NCI-H1417 (cell line): ENCODE data around the gene MBD3L1.

Experiments used
- DNase-seq, 3 experiments: peaks; one replicate each; lab custom pipeline; 2025; lab: John Stamatoyannopoulos, UW

The MBD3L1 gene

DNA sequence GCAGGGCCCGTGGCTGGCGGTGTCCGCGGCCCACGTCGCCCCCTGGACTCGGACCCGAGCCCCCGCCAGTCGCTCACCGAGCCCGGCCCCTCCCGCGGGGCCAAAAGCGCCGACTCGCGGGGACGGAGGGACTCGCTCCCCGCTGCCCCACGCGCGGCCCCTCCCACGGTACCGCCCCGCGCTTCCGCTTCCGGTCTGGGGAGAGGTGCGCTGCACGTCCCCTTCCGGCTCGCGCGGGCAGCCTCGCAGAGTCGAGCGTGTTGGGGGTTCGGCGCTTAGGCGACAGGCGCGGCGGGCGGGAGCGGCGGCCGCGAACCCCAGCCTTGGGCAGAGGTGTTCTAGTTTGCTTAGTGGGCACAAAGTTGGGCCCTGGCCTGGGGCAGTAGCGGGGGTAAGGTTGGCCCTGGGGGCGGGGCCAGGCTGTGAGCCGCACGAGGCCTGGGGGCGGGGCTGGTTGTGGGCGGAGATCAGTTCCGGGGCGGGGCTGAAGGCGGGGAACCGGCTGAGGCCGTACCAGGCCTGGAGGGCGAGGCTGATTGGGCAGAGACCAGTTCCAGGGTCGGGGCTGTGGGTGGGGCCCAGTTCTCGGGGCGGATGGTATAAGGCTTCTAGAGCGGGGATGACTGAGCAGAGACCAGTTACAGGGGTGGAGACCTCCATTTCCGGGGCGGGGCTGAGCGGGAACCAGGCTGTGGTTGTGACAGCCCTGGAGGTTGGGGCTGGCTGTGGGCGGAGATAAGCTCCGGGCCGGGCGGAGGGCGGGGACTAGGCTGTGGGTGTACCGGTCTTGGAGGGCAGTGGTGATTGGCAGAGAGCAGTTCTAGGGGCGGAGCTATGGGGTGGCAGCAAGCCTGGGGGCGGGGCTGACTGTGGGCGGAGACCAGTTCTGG lies at the start of gene MBD3L1, which contains the start of gene ZNF558:
MBD3L1 (plus strand) TSS at position 246 of the 890 bp plus-strand sequence. CDS start 10,302 bp downstream, outside the sequence.
ZNF558 (minus strand) TSS at position 173 of the 890 bp plus-strand sequence. CDS start 9,645 bp downstream, outside the sequence.
- DNase-seq, result peak; percentile 95 to 98 (median 98)

DNA sequence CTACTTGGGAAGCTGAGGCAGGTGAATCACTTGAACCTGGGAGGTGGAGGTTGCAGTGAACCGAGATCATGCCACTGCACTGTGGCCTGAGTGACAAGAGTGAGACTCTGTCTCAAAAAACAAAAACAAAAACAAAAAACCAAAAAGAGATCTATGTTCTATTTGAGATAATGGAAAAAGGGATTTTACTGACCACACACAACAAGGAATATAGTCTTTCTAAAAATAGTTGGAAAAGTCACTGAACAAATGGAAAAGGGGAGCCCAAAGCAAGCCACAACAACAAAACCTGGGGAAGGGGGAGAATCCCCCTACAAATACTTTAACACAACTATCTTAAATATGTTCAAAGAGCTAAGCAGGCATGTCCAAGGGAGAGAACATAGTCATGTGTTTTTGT lies 37.4 kb upstream of the MBD3L1 start:
- no peak for DNase-seq

DNA sequence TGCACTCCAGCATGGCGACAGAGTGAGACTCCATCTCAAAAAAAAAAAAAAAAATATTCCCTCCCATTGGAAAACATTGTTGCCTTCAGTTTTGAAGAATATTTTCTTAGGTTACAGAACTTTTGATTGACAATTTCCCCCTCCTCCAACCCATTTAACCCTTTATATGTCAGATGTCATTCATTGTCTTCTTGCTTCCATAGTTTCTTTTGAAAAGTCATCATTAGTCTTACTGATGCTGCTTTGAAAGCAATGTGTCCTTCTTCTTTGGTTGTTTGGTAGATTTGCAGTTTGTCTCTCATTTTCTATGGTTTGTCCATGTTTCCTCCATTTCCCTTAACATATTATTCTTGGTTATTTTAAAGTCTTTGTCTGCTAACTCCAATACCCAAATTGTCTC lies 25.5 kb upstream of the MBD3L1 start:
- DNase-seq, result no peak

DNA sequence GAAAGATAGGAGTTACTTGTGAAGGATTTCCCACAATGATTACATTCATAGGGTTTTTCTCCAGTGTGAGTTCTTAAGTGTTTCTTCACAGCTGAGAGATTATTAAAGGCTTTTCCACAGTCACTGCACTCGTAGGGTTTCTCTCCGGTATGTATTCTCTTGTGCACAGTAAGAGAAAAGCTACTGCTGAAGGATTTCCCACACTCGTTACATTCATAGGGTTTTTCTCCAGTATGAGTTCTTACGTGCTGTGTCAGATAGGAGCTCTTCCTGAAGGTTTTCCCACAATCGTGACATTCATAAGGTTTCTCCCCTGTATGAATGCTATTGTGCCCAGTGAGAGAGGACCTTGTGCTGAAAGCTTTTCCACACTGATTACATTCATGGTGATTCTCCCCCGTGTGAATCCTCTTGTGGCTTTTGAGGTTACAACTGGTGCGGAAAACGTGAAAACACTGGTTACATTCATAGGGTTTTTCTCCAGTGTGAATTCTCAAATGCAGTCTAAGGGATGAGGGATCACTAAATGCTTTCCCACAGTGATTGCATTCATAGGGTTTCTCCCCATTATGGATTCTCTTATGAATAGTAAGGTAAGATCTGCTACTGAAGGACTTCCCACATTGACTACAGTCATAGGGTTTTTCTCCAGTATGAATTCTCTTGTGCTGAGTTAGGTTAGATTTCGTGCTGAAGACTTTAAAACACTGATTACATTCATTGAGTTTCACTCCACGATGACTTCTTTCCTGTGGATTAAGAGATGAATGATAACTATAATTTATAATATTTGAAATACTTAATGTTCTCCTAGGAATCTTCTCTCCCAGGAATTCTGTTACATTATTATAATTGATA lies 20.6 kb upstream of the MBD3L1 start:
- peak in 1 of 3 experiments; percentile 4 for DNase-seq

DNA sequence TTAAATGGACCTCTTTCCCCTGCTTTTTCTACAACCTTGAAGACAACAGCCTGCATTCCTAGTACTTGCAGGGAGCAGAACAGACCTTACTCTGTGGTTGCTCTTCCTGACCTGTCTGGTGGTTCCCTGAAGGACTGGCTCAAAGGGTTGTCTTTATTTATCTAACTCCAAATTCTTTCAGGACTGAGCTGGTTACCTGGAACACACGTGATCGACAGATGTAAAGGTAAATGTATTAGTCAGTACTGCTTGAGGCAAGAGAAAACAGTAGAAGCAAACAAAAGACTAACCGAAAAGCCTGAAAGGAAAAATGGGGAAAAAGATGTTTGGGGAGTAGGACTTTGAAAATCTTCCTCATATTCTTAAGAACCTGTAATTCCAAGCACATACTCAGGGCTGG lies 18.0 kb upstream of the MBD3L1 start:
- no peak for DNase-seq

DNA sequence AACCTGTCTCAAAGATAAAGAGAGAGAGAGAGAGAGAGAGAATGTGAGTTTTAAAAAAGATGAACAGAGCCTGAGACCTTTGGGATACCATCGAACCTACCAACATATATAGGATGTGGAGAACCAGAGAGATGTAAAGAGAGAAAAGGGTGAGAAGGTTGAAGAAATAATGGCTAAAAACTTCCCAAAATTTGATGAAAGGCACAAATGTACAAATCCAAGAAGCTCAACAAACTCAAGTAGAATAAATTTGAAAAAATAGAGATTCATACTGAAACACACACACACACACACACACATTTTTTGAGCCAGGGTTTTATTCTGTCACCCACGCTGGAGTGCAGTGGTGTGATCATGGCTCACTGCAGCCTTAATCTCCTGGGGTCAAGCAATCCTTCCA lies 16.4 kb upstream of the MBD3L1 start:
- DNase-seq, result no peak

DNA sequence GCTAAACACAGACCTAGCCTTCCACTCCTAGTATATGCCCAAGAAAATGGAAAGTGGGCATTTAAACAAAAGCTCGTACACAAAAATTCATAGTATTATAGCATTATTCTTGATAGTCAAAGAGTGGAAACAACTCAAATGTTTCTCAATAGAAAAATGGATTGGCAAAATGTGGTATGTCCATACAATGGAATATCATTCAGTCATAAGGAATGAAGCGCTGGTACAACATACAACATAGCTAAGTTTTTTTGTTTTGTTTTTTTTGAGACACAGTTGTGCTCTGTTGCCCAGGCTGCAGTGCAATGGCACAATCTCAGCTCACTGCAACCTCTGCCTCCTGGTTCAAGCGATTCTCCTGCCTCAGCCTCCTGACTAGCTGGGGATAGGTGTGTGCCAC lies 11.9 kb upstream of the MBD3L1 start:
- DNase-seq, result no peak

DNA sequence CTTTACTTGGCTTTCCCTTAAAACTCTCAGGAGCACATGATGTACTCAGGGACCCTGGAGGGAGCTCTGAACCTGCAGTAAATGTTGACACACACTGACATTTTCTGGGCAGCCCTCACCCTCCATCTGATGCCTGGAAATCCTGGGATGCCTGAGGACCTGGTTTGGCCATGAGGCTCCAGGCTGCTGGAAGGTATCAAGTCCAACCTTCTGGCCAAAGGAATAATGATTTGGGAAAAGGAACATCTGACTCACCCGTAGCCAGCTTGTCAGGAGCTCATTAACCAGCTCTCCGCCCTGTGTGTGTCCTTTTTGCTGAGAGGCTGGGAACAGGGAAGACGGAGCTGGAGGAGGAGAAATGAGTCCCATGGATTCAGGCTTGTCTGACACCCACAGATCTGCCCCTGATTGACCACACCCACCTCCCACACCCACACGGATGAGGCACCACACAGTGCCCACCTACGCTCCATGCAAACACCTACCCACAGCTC lies 10.4 kb upstream of the MBD3L1 start:
- DNase-seq, result no peak

DNA sequence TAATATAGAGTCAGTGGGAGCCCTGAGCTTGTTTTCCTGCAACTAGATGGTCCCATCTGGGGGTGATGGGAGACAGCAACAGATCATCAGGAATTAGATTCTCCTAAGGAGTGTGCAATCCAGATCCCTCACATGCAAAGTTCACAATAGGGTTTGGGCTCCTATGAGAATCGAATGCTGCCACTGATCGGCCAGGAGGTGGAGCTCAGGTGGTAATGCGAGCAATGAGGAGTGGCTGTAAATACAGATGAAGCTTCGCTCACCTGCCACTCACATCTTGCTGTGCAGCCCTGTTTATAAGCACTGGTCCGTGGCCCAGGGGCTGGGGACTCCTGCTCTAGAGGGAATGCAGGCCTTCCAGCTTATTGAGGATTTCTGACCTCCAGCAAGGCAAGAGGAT lies 5.8 kb upstream of the MBD3L1 start:
- no peak for DNase-seq

DNA sequence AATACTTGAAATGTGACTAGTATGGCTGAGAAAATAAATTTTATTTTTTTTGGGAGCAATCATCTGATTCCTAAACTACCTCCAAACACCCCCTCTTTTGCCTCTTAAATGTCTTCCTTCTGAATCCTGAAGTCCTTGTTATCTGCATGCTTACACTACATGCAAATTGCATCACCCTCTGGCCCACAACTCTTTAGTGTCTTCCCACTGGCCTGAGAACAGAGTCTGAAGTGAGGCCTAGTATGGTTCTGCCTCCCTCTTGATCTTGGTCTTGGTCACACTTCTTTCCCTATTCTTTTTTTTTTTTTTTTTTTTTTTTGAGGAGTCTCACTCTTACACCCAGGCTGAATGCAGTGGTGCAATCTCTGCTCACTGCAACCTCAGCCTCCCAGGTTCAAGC lies 4.9 kb upstream of the MBD3L1 start:
- no peak for DNase-seq

DNA sequence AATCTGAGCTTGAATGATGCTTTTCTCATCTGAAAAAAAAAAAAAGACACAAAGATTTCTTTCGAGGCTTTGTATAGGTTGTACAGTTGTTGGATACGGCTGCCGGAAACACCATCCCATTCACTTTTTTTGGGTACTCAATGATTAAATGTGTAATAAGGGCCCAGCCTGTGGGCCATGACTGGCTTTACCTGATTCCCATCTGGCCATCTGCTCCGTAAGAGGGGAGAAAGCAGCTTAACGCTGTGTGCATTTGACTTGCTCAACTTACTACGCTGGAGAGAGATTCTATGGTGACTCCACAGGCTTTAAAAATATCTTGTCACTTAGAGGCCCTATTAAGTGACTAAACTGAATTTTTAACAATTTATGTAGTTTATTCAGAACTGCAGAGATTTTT lies 804 bp upstream of the MBD3L1 start:
- DNase-seq, result peak in 1 of 3 experiments; percentile 33

DNA sequence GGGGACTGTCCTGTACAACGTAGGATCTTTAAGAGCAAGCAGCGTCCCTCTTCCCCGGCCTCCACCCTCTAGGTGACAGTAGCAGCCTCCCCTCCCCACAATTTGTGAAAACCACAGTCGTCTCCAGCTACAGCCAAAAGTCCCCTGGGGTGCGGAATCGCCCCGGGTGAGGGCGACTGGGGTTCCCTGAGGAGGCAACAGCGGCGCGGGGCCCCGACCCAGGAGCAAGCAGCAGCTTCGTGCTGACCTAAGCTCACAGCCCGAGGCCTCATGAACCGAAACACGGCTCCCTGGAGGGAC lies 395 bp upstream of the MBD3L1 start:
- DNase-seq, result no peak

DNA sequence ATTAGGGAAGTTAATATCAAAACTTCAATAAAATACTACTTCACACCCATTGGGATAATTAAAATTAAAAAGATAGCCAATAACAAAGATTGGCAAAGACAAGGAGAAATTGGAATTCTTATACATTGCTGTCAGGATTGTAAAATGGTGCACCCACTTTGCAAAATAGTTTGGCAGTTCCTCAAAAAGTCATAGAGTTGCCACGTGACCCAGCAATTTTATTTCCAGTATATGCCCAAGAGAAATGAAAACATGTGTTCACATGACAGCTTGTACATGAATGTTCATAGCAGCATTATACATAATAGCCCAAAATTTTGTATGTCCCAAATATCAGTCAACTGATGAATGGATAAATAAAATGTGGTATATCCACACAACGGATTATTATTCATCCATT lies 3.3 kb downstream of the MBD3L1 start:
- no peak for DNase-seq

DNA sequence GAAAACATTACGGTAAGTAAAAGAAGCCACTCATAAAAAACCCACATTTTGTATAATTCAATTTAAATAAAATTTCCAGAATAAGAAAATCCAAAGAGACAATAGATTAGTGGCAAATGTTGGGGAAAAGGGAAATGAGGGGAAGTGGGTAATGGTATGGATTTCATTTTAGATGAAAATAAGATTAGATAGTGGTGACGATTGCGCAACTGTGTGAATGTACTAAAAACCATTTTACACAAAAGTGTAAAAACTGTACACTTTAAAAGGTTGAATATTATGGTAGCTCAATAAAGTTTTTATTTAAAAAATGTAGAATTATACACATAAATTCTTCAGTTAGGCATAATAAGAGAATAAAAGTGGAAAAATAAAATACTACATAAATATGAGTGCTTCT lies 3.7 kb downstream of the MBD3L1 start:
- DNase-seq, result no peak

DNA sequence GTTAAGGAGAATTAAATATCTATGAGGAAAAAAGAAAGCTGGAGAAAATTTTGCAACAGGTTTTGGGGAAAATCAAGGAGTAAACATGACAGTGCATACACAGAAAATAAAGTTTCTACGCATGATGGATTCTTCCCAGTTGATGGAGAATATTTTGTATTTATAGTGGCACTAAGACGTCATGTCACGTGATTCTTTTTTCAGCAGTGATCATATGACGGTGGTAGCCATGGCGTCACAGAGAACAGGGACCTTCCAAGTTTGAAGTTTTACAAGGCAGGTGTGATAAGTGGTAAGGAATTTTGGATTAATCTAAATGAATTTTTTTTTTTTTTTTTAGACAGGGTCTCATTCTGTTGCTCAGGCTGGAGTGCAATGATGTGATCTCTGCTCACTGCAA lies 8.5 kb downstream of the MBD3L1 start:
- DNase-seq, result peak in 1 of 3 experiments; percentile 12

DNA sequence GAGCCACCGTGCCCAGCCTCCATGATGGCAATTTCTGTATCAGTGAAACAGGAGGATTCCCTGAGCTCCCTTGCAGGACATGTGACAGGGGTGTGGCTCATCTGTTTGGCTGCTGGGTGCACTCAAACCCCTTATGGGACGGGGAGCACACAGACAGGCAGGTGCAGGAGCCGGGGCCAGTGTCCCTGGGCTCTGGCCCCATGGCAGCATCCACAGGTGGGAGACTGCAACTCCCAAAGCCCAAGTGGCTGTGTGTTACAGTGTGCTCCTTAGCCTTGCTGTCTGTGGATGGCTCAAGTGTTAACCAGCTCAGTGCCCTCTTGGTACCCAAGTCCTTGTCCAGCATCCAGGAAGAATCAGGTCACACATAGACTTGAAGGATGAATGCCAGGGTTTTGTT lies 14.6 kb downstream of the MBD3L1 start:
- no peak for DNase-seq

DNA sequence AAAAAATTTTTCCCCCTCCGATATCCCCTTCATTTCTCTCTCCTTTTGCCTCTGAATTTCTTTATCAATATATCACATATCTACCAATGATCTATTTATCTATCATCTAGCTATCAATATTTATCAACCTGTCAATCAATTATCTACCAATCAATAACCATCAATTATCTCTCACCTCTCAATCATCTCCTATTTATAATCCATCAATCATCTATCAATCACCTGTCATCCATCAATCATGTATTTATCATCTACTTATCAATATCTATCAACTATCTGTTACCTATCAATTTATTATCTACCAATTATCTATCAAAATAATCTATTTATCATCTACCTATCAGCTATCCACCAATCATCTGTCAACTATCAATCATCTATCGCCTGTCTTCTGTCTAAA lies 17.1 kb downstream of the MBD3L1 start:
- DNase-seq, result no peak

DNA sequence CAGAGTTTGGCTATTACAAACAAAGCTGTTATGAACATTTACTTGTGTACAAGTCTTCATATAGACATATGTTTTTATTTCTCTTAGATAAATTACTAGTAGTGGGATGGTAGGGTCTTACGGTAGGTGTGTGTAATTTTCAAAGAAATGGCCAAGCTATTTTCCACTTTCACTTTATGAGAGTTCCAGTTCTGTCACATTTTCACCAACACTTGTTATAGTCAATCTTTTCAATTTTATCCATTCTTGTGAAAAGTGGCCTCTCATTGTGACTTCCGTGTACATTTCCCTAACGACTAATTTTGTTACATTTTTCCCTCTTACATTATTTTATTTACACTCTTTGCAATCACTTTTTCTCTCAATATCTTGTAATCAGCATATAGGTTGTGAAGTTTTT lies 18.3 kb downstream of the MBD3L1 start:
- DNase-seq, result no peak

DNA sequence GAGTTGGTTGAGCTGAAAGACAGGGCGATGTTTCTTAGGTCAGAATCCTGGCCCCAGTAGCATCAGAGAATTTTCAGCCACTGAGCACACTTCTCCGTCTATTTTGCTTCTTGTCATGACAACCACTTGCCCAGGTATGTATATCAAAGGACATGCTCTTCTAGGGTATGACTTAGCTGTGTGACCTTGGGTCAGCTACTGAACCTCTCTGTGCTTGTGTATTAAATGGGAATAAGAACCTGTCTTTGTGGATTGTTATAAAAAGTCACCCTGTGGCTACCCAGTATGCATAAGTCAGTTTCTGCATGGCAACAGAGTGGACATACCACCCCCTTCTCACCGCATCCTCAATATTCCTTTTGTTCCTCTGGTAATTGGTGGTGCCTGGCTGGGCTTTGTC lies 26.1 kb downstream of the MBD3L1 start:
- no peak for DNase-seq

DNA sequence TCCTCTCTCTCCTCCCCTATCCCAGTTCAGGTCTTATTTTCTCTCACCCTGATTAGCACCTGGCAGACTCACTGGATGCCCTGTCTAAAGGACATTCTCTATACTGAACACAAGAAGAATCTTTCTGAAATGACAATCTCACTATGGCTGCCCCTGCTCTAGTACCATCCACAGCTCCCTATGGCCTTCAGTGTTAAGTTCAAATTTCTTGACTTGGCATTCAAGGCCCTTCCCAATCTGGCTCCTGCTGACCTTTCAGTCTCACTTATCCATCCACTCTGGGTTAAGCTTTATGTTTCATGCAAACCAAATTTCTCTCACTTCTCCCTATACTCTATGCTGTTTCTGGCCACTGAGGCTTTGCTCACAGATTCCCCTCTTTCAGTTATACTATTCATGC lies 34.2 kb downstream of the MBD3L1 start:
- DNase-seq, result no peak

DNA sequence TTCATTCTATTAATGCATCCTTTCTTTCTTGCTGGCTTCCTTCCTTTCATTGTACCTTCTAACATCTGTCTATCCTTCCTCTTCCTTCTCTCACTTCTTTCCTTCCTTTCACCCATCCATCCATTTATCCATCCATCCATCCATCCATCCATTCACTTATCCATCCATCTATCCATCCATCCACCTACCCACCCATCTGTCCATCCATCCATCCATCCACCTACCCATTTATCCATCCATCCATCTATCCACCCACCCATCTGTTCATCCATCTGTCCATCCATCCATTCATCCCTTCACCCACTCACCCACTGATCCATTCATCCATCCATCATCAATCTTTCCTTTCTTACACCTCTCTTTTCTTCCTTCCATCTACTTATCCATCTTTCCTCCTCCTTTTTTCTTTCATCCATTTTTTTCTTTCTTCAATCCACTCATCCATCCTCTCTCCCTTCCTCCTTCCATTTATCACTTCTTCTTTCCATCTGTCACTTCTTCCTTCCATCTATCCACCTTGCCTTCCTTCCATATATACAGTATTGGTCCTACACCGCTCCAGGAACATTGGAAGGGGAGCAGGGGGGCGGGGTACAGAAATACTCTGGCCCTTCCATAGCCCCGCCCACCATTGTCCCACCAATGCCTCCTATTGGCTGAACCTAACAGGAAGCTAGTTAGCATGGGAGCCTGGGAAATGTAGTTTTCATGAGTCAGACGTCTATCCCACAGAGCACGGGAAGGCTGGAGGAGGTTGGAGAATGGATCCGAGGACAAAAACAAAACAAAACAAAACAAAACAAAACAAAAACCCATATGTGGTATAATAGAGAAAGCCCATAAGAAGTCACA lies 45.9 kb downstream of the MBD3L1 start:
- peak in 1 of 3 experiments; percentile 4 for DNase-seq
